Left hindlimb (tissue), 1 donor: ENCODE data around the gene EFHD2.
"Not testable (repeated sequence)": the region's sequence is repeated elsewhere in the genome, so short reads cannot be mapped to it uniquely, and the experiment has no call there.

Experiments used
- DNase-seq: peaks from one replicate; pipeline ENCODE4 v3.0.0-alpha.2; 2018

Gene EFHD2

DNA sequence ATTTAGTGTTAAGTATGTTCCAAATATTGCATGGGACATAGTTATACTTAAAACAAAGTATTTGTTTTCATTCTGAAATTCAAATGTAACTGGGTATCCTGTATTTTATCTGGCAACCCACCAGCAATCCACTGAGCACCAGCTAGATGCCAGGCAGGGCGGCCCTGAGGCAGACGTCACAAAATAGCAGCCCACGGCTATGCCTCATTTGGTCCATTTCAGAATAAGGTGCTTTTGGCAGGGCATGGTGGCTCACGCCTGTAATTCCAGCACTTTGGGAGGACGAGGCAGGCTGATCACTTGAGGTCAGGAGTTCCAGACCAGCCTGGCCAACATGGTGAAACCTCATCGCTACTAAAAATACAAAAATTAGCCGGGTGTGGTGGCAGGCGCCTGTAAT lies 19.9 kb upstream of the EFHD2 start:
- not testable (repeated sequence) for DNase-seq

DNA sequence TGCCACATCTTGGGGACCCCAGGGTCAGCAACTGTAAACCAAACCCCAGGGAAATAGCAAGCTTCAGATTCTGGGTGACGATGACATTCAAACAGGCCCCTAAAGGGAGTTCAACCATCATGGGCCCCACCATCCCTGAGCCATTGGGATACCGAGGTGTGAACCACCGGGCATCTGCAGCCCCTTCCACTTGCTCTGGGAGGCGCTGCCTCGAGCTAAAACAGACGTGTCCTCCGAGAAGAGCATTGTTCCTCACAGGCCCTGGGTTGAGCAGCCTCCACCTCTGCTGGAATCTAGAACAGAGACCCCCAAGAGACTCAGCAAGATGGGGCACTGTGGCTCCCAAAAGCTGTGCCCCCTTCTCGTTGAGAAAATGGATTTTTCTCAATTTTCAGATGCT lies 19.0 kb upstream of the EFHD2 start:
- DNase-seq: no peak

DNA sequence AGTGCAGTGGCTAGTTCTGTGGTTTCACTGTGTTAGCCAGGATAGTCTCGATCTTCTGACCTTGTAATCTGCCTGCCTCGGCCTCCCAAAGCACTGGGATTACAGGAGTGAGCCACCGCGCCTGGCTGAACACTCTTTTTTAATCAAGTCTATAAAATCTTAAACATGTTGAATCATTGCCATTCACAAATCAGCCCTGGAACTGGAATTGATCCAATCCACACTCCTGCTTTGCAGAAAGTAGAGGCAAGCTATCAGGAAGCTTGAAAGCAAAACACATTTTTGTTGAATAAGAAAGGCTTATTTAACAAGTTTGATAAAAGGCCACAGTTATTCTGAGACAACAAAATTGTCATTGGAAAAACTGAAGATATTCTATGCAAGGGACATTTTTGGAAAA lies 18.3 kb upstream of the EFHD2 start:
- no peak for DNase-seq

DNA sequence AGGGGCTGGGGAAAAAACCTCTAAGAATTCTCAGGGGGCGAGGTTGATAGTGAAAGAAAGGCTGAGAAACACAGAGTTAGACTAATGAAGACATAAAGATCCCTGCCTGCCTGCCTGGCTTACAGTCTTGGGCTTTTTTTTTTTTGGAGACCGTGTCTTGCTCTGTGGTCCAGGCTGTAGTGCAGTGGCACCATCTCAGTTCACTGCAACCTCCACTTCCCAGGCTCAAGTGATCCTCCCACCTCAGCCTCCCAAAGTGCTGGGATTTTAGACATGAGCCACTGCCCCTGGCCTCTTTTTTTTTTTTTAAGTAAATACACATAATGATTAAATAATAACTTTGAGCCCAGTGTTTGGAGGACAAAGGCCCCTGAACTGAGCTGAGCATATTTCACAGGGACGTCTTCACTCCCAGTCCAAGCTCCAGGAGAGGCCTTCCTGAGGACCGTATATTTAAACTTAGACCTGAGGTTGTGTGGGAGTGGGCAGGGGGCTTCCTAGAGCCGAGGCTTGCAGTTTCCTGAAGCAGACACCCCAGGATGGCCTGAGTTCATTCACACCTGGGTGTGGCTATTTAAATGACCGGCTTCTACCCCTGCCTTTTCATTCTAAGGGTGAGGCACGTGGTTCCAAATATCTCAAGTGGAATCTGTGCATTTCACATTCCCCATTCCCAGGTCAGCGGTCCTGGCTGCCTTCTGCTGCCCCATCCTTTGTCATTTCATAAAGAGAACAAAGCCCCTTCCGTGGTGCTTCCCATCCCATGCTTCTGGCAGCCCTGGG lies 16.0 kb upstream of the EFHD2 start:
- no peak for DNase-seq

DNA sequence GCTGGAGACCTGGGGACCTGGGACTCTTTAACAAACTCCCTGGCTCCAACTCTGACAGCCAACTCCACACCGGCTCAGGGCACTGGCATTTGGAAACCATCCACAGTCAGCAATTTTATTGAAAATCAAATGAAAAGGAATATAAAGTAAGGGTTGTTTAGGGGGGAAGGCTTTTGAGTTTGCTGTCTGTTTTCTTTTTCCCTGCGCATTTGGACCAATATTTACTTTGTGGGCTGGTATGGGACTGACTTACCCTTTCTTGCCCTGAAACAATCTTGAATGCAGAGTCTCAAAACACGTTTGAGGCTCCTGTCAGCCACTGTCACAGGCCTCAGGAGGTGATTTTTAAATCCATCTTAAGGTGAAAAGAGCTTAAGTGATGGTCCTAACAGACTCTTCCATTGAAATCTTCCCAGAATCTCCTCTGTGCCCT lies 15.4 kb upstream of the EFHD2 start:
- DNase-seq: no peak

DNA sequence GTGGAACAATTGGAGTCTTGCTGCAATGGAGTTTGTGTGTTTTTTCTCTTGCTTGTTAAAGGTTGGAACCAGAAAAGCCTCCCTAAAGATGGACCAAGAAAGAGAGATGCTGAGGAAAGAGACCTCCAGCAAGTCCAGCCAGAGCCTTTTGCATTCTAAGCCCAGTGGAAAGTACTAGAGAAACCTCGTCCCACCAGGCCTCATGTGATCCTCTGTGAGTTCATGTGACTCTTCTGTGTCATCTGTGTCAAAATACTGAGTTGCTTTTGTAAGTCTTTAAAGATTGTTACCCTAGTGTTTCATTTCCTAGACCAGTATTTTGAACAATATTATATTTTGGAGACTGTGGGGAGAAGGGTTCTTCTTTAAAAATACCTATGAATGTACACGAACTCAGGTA lies 12.5 kb upstream of the EFHD2 start:
- no peak for DNase-seq

DNA sequence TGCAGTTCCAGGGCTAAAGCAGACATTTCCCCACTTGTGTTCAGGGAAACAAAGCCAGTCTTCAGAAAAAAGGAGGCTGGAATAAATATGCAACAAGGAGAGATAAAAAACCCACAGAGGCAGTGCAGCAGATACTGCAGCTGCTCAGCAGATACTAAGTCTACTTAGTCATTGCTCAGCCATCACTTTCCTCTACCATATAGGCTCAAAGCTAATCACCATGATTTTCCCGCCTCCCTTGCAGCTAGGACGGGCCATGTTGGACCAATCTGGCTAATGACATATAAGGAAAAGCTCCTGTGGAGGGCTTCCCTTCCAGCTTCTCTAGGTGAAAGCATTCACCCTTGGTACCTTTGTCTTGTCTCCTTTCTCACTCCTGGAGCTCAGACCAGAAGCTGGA lies 10.0 kb upstream of the EFHD2 start:
- no peak for DNase-seq

DNA sequence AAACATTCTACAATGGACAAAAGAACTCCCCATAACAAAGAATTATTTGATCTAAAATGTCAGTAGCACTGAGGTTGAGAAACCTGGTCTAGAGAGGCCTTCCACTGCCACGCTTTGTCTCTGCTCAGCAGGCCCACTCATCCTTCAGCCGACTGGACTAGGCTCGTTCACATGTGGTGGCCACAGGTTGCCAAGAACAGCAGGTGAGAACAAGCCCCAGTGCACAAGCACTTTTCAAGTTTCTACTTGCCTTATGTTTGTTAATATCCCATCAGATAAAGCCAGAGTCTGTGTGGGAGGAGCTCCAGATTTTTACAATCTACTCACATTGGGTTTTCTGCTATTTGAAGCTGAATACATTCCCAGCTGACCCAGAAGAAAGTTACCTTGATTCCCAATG lies 9.1 kb upstream of the EFHD2 start:
- no peak for DNase-seq

DNA sequence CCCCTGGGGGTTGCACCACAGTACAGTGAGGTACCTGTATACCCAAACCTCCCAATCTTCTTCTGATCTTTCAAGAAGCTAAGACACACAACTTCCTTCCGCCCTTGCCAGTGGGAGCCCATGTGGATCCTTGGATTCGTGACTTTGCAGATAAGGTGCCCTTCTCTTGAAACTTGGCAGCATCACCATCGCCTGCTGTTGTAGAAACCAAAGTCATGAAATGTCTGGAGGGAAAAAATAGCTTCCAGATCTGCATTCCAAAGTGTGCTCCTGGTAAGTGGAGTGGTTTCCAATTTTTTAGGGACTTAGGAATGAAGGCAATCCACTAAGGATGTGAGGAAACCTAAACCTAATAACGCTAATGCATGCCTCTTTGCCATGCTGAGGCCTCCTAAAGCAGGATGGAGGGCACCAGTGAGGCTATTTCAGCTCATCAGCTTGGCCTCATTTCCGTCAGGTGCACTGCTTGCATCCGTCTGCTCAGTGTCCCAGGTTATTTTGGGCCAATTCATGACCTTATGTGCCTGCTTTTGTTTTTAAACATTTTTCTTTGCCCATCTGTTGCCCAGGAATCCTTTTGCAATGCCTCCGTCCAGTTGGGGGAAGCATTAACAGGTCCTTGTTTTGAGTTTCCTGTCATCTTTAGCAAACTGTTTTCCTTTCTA lies 8.2 kb upstream of the EFHD2 start:
- DNase-seq: no peak

DNA sequence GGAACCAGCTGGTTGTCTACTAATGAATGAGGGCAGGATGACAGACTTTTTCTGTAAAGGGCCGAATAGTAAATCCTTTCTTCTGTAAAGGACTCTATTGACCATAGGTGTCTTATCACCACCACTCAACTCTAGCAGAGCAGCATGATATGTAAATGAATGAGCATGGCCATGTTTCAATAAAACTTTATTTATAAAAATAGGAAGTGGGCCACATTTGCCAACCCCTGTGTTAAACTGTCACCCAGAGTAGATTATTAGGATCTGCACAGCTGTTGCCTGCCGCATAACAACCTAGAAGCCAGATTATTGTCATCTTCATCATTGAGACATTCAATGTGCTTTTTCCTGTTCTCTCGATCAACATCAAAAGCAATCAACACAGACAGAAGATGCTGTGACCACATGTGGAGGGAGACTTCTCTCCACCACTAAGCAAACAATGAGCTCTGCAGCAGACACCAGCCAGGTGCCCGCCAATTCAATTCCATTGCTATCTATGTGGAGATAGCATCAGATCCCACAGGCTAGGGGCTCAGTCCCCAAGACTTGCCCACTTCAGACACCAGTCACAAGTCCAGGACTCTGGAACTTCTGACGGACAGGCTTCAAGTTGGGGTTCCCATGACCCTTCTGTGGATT lies 6.8 kb upstream of the EFHD2 start:
- no peak for DNase-seq

DNA sequence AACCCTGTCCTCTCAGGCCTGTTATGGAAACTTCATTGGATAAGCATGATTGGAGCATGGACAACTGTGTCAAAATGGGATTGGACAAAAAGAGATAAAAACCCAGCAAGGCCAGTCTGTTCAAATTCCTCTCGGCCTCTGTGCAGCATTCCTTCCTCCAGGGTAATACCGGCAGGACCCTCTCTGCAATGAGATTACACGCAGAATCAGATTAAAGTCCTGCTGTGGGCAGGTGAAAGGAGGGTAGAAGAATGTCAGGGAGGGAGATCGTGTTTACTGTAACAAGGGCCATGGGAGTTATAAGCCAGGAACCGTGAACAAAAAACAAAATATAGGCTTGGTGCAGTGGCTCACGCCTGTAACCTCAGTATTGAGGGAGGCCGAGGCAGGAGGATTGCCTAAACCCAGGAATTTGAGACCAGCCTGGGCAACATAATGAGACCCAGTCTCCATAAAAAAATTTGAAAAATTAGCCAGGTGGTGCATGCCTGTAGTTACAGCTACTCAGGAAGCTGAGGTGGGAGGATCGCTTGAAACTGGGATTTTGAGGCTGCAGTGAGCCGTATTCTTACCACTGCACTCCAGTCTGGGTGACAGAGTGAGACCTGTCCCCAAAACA lies 5.6 kb upstream of the EFHD2 start:
- no peak for DNase-seq

DNA sequence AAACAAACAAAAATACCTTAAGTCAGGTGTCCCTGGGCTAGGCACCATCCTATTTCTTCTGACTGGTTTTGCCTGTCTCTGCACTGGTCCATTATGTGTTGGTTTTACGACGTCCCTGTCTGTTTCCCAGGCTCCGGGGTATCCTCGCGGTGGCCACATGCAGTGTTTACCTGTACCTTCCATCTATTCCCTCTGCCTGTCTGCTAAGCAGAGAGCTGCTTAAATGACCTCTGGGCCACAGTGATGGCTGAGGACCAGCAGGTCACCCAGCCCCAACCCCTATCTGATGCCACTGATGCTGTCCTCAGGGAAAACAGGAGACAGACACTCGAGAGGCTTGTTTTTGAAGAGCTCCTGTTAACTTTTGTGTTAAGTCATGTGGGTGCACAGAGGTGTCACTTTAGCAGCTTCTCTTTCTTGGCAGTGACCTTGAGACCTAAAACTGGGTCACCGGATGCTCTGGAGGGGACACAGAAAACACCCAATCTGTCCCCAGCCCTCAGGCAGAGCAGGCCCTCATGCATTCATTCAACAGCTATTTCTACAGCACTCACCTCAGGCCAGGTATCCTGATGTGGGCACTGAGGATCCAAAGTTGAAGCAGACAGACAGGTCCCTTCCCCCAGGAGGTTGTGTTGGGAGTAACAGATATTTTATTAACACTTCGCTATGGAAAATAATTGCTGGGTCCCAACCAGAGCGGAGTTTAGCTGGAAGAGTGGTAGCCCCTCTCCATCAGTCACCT lies 4.4 kb upstream of the EFHD2 start:
- no peak for DNase-seq

DNA sequence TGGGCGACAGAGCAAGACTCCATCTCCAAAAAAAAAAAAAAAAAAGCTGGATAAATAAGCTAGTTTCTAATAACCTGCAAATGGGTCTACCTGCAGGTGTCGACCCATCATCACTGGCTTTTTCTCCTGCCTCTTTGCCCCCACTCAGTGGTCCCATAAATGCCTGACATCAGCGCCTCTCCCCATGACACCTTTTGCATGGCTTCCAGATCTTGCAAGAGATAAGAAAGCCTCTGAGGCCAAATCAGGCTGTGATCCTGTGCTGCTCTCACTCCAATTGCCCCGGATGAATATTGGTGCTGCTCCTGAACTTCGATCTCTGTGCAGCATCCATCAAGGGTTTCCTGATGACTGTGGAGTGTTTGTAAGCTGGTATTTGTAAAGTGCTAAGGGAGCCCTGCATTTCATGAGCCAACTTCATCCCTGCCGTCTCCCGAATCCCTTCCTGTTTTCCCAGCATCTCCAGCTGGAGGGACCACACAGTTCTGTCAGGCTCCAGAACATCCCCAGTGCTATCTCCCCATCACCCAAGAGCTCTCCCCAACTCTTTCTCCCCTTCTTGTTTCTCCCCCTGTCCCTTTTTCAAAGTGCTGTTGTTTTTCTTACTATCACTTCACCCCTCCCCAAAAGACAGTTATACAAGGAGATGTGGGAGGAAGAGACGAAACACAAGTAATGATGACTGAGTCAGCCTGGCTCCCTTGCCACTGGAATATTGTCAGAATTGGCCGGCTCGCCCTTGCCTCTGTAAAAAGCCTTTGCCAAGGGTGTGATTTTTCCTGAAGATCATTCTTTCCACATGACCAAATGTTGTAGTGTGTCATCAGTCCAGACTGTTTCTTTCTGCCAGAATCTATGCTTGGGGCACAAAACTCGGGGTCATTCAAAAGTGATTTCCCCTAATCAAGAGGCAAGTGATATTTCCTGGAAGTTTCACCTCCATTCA lies 2.8 kb upstream of the EFHD2 start:
- DNase-seq: peak; percentile 81

DNA sequence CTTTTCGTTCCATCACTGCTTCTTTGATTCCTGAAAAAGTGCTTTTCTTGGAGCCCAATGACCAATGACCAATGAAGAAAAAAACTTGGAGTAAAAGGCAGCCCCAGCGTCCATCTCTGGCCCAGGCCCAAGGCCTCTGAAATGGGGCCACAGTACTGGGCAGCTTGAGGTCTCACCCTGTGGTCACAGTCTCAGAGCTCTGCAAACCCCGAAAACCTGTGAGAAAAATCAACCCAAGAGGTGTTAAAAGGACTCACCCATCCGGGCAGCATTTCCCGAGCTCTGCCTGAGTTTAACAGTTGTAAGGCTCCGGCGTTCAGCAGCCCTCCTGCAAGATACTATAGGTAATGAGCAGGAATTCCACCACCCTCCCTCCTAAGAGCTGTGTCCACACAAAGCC lies 2.1 kb upstream of the EFHD2 start:
- DNase-seq: no peak

DNA sequence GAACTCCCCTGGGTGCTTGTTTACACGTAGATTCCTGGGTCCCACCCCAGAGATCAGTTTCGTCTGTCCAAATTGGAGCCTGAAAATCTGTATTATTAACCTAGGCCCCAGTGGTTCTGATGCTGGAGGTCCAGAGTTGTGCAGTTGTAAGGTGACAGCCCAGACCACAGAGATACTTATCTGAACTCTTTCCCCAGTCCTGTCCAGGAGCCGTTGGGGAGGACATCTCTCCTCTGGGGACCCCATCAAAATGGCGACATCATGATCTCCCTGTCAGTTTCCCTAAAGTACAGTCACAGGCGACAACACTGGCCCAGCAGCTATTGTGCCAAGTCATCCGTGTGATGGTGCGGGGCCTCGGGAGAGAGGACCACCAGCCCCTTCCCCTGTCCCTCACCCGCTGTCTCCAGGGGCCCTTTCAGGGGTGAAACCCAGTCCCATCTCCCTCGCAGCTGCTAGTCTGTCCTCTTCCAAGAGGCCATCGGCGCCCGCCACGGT lies 749 bp upstream of the EFHD2 start:
- DNase-seq: no peak

DNA sequence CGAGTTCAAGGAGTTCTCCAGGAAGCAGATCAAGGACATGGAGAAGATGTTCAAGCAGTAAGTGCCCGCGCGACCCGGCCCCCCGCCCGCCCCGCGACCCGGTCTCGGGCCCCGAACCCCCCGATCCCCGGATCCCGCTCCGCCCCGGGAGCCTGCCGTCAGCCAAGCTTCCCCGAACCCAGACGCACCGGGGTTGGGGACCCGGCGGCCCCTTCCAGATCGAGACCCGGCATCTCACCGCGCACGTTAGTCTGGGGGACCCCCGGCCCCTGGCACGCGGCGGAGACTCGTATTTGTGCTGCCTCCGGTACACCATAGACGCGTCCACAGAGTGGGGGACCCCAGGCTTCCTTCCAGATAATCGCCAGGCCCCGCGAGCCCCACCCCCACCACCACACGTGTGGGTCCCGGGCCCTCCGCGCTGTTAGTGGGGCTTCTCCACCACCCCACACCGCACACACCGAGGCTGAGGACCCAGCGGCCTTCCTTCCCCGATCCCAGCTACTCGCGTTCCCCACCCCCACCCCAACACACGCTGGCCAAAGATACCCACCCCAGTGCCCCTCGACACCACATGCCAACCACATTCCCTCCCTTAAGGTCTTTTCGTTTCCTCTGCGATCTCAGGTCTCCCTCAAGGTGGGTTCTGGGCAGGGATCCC lies 665 bp downstream of the EFHD2 start:
- peak; percentile 42 for DNase-seq

DNA sequence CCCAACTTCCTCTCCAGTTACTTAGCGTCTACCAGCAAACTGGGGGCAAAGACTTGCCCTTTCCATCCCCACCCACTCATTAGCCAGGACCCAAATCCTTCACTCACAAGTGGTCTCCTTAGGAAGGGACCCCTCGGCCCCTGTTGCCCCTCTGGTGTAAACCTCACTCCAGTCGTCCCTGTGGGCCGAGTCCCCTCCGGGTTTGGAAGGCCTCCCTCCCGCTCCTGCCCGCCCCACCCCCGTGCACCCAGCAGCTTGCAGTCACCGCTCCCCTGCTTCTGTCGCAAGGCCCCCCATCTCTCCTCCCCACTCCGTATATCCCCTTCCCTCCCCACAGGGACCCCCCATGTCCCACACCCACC lies 1.2 kb downstream of the EFHD2 start:
- DNase-seq: no peak

DNA sequence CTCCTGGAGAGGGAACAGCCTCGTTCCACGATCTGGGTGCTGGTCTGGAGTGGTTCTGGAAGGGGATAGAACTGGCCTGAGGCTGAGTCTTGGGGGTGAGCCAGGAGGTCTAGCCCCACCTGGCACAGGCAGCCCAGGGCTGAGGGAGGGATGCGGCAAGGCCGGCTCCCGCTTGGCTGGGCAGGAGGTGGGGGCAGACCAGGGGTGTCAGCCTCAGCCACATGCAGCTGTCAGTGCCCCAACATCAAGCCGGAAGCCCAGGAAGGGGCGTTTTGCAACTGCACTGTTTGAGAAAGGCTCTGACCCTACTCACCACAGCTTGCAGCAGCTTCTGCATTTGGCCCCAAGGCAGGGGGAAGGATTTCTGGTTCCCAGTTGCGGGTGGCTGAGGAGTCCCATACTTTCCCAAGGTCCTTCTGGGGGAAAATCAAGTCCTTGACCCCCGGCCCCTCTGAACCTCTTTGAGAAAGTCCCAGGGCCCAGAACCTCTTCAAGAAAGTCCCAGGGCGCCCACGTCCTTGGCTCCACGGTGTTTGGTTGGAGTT lies 2.0 kb downstream of the EFHD2 start:
- DNase-seq: peak; percentile 47

DNA sequence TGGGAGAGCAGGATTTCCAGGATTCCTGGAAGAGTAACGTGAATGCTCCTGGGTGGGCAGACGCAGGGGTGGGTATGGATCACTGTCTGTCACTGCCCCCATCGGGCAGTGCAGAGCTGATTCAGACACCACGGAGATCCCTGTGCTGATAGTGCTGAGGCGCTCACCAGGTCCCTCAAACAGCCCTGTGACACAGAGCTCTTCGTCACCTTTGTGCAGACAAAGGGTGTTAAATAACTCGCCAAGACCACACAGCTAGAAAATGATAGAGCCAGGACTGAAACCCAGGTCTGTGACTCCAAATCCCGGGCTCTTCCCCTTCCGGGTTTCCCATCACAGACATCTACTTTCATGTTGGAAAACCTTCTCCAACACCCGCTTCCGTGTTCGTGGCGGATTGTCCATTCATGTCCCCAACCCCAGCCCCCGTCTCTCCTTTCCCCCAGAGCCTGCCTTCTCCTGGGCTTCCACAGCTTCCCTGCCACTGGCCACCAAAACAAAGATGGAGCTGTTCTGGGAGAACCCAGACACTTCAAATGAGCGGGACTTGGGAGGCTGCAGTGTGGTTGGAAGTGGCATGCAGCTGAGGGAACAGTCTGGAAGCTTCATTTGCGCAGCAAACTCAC lies 2.6 kb downstream of the EFHD2 start:
- no peak for DNase-seq

DNA sequence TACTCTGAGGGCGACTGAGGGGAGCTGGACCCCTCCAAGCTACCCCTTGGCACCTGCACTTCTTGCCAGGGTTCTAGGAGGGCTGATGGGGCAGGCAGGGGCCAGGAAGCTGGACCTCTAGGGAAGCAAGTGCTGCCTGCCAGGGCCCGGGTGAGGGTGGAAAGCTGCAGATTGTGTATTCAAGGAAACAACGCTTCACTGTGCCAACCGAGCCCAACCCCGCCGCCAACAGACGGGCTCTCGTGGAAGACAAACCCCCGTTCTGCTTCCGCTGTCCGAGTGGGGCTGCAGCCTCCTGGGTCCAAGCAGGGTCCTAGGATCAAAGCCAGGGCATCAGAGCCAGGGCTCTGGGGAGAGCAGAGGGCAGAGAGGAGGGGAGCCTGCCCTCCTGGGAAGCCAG lies 3.2 kb downstream of the EFHD2 start:
- peak; percentile 51 for DNase-seq
